ENCODE data around the gene SORBS1. TPM values are rescaled to one million over a fixed set of nuclear protein-coding genes. Genes with fewer than 3 reads are reported as not detected.
A peak's percentile ranks its signal among the peaks of the same experiment; 100 is the strongest.

Gene SORBS1
- total RNA-seq, 2 donors from 2014 or later, result 56.8 to 79.1 TPM

DNA sequence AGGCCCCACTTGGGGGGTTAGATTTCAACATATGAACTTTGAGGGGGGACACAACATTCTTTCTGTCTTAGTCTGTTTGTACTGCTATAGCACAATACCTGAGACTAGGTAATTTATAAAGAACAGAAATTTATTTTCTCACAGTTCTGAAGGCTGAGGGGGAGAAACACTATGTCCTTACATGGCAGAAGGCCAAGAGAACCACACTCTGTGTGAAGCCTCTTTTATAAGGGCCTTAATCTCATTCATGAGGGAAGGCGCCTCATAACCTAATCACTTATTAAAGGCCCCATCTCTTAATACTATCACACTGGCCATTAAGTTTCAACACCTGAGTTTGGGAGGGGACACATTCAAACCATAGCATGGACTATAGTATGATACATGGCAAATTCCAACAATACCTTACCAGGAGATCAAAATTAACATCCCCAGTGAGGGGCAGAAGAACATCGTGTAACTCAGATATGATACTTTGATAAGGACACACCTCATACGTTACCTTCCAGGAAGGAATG is 261.1 kb downstream of the SORBS1 start:
- ATAC-seq (no peak), DNase-seq (no peak)
- intact Hi-C loops (cut with DNase I), result no loop called here
- Histone ChIP-seq H3K9me3 (no peaks in the 10 kb centered on the region), H3K4me1 (peaks cover 7% of the 10 kb centered on the region), H3K27me3 (no peaks in the 10 kb centered on the region), H3K4me3 (no peak overlapping the region), H3K36me3 (replicated peaks in 1 of 2; ENCODE audit: insufficient read depth in 1 of 2, low read depth in 2 of 2) (no peaks in the 10 kb centered on the region), H3K27ac (no peak overlapping the region)
- whole genome bisulfite sequencing, 2 donors, result 65 to 73% methylated on average over 3 of the region's 3 CpGs
- TF ChIP-seq, protein P1, sequence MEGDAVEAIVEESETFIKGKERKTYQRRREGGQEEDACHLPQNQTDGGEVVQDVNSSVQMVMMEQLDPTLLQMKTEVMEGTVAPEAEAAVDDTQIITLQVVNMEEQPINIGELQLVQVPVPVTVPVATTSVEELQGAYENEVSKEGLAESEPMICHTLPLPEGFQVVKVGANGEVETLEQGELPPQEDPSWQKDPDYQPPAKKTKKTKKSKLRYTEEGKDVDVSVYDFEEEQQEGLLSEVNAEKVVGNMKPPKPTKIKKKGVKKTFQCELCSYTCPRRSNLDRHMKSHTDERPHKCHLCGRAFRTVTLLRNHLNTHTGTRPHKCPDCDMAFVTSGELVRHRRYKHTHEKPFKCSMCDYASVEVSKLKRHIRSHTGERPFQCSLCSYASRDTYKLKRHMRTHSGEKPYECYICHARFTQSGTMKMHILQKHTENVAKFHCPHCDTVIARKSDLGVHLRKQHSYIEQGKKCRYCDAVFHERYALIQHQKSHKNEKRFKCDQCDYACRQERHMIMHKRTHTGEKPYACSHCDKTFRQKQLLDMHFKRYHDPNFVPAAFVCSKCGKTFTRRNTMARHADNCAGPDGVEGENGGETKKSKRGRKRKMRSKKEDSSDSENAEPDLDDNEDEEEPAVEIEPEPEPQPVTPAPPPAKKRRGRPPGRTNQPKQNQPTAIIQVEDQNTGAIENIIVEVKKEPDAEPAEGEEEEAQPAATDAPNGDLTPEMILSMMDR (IDR thresholded peaks at IDR 0.05), result no peak
- no peak for TF ChIP-seq POLR2A (IDR thresholded peaks at IDR 0.05)

DNA sequence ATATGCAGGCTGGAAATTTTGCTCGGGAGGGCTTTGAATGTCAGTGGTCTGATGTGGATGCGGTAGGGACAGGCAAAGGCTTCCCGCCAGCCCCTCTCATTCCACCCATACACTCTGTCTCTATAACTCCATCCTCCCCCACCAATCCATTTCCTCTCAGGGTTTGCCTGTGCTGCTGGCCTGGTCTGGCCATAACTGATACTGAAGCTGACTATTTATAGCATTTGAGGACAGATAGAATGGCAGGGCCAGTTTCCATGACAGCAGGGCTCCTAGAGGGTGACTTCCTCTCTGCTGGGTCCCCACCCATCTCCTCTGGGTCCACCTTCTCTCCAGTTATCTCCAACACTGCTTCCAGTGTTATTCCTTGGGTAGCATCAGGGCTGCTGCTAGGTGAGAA is 263.8 kb downstream of the SORBS1 start:
- TF ChIP-seq, protein P1 (IDR thresholded peaks at IDR 0.05), result no peak
- no peak for TF ChIP-seq POLR2A (IDR thresholded peaks at IDR 0.05)
- intact Hi-C loops (cut with DNase I), result no loop called here
- ATAC-seq (no peak), DNase-seq (no peak)
- WGBS, 2 donors, result 63 to 93% methylated on average over 3 of the region's 3 CpGs
- Histone ChIP-seq H3K4me1 (peaks cover 12% of the 10 kb centered on the region), H3K4me3 (no peak overlapping the region), H3K27me3 (no peaks in the 10 kb centered on the region), H3K27ac (no peak overlapping the region), H3K9me3 (no peaks in the 10 kb centered on the region), H3K36me3 (replicated peaks in 1 of 2; ENCODE audit: insufficient read depth in 1 of 2, low read depth in 2 of 2) (no peaks in the 10 kb centered on the region)

DNA sequence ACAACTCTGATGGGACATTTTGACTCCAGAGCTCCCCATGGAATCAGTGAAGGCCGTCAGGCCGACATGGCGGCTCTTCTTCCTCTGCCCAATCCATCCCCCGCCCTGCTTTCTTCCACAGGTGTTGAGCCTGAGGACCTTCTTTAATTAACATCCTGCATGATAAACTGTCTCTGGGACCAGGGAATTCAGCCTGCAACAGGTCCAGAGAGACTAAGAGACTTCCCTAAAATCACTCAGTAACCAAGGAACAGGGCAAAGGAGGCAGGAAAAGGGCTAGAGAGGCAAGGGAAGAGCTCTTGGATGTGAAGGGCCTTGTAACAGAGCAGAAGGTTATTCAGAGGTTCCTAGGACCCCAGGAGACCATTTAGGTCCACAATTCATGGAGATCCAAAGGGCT is 264.4 kb downstream of the SORBS1 start:
- intact Hi-C loops (cut with DNase I), result no loop called here
- no peaks in the 10 kb centered on the region for H3K27me3 ChIP-seq
- DNase-seq (no peak), ATAC-seq (no peak)
- H3K4me1 ChIP-seq, result peaks cover 12% of the 10 kb centered on the region
- WGBS, 2 donors, result 95 to 97% methylated on average over 4 of the region's 4 CpGs
- no peak overlapping the region for H3K4me3 ChIP-seq
- H3K36me3 ChIP-seq (replicated peaks in 1 of 2; ENCODE audit: insufficient read depth in 1 of 2, low read depth in 2 of 2), result no peaks in the 10 kb centered on the region
- no peak overlapping the region for H3K27ac ChIP-seq
- no peaks in the 10 kb centered on the region for H3K9me3 ChIP-seq
- TF ChIP-seq, protein P1 (IDR thresholded peaks at IDR 0.05), result no peak
- no peak for TF ChIP-seq POLR2A (IDR thresholded peaks at IDR 0.05)

DNA sequence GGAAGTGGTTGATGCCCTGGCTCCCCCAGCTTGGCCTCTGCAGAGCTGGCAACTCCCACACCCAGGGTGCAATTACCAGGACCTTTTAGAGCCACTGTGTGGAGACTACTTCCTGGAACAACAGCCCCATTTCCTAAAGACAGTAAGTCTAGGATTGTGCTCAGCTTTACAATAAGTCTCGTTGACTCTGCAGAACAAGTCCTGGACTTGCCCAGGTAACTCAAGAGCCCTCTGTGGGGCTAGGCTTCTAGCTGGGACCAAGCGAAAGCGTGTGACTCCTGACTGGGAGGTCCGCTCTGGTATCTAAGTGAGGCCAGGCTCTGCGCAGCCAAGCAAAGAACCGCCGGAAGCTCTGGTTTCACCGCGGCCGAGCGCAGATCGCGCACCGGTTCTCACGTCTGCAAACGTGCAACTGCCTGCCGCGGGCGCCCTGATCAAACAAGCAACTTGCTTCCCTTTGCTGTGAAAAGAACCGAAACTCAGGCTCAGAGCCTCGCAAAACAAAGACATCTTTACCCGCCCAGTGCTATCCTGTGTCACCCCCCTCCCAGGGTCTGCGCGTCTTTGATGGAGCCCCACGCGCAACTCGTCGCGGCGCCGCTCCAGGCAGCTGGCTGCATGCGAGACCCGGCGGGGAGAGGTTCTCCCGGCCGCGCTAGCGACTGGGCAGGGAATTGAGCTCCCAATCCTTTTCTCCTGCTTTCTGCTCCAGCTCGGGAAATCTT is 266.0 kb downstream of the SORBS1 start:
- Histone ChIP-seq H3K4me1 (peaks cover 12% of the 10 kb centered on the region), H3K4me3 (no peak overlapping the region), H3K36me3 (replicated peaks in 1 of 2; ENCODE audit: insufficient read depth in 1 of 2, low read depth in 2 of 2) (no peaks in the 10 kb centered on the region), H3K27me3 (no peaks in the 10 kb centered on the region), H3K27ac (peak overlapping the region; percentile 23 to 70 (median 43)), H3K9me3 (no peaks in the 10 kb centered on the region)
- peak in 2 of 3 donors; percentile 21 to 44 for TF ChIP-seq POLR2A (IDR thresholded peaks at IDR 0.05)
- TF ChIP-seq, protein P1 (IDR thresholded peaks at IDR 0.05), result peak in 1 of 7 experiments; percentile 5
- ATAC-seq, result peak; percentile 40
- 9 to 12% methylated on average over 14 to 39 of the region's 39 CpGs for WGBS, 2 donors
- intact Hi-C loops (cut with DNase I), result no loop called here
- DNase-seq, result peak; percentile 48 to 67 (median 61)

DNA sequence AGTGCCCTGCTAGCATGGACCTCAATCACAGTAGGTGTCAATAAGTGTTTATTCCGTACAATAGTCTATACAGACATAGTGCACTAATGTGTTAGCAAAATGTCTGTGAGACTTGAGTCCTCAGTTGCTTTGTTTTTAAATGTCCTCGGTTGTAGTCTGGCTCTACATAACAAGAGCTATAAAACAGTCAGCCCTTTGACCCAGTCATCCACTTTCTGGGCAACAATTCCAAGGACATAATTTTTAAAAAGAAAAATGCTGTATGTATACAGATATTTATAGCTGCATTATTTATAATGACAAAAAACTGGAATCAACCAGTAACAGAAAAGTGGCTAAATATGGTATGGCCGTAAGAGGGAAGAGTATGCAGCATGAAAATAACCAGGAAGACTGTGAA is 267.5 kb downstream of the SORBS1 start:
- Histone ChIP-seq H3K27ac (no peak overlapping the region), H3K4me3 (no peak overlapping the region), H3K9me3 (no peaks in the 10 kb centered on the region), H3K36me3 (replicated peaks in 1 of 2; ENCODE audit: insufficient read depth in 1 of 2, low read depth in 2 of 2) (no peaks in the 10 kb centered on the region), H3K4me1 (peaks cover 26% of the 10 kb centered on the region), H3K27me3 (no peaks in the 10 kb centered on the region)
- TF ChIP-seq, protein P1 (IDR thresholded peaks at IDR 0.05), result no peak
- no peak for TF ChIP-seq POLR2A (IDR thresholded peaks at IDR 0.05)
- intact Hi-C loops (cut with DNase I), result no loop called here
- WGBS, 2 donors, result 78 to 82% methylated on average over 3 of the region's 3 CpGs
- DNase-seq (no peak), ATAC-seq (no peak)

All from body of pancreas (tissue), 4 donors.